Measurements from ENCODE around the gene ERG. TPM values are rescaled to one million over a fixed set of nuclear protein-coding genes. Genes with fewer than 3 reads are reported as not detected.

Gene ERG
- total RNA-seq, 4 donors from 2014 or later = 10.7 to 63.7 (median 41.0) TPM

DNA sequence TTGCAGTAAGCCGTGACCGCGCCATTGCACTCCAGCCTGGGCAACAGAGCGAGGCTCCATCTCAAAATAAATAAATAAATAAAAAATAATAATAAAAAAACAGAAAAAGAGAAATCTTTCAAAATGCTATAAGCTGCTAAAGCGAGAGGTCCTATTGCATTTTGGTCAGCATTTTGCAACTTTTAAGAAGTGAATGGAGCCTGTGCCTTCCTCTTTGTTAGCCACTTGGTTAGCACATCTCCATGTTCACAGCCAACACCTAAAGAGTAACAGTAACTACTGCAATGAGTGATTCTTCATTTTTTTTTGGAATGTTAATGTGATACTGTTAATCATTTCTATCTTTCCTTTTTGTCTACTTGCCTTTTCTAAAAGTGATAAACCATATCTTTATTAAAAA lies 80.6 kb downstream of the ERG start:
- no peak for ATAC-seq (ENCODE audit: low FRiP score)
- TF ChIP-seq, protein P1, sequence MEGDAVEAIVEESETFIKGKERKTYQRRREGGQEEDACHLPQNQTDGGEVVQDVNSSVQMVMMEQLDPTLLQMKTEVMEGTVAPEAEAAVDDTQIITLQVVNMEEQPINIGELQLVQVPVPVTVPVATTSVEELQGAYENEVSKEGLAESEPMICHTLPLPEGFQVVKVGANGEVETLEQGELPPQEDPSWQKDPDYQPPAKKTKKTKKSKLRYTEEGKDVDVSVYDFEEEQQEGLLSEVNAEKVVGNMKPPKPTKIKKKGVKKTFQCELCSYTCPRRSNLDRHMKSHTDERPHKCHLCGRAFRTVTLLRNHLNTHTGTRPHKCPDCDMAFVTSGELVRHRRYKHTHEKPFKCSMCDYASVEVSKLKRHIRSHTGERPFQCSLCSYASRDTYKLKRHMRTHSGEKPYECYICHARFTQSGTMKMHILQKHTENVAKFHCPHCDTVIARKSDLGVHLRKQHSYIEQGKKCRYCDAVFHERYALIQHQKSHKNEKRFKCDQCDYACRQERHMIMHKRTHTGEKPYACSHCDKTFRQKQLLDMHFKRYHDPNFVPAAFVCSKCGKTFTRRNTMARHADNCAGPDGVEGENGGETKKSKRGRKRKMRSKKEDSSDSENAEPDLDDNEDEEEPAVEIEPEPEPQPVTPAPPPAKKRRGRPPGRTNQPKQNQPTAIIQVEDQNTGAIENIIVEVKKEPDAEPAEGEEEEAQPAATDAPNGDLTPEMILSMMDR (IDR thresholded peaks at IDR 0.05) = no peak
- DNase-seq (ENCODE audit: low spot score) = no peak

DNA sequence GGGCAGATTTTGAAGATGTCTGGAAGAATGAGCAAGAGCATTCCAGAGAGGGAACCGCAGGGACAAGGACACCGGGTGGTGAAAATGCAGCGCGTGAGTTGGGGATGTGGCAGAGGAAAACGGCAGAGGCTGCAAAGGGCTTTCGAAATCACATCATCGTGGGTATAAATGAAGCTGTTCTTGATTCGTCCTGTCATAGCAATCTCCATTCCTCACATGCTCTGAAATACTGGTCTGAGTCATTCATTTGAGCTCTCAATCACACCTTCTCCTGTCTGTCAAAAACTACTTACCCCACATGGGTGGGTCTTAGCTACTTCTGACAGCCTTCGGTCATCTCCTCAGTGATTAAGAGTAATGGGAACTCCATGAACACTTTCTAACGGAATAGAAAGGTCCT lies 81.5 kb downstream of the ERG start:
- TF ChIP-seq, protein P1 (IDR thresholded peaks at IDR 0.05) = no peak
- DNase-seq (ENCODE audit: low spot score) (no peak), ATAC-seq (ENCODE audit: low FRiP score) (no peak)

DNA sequence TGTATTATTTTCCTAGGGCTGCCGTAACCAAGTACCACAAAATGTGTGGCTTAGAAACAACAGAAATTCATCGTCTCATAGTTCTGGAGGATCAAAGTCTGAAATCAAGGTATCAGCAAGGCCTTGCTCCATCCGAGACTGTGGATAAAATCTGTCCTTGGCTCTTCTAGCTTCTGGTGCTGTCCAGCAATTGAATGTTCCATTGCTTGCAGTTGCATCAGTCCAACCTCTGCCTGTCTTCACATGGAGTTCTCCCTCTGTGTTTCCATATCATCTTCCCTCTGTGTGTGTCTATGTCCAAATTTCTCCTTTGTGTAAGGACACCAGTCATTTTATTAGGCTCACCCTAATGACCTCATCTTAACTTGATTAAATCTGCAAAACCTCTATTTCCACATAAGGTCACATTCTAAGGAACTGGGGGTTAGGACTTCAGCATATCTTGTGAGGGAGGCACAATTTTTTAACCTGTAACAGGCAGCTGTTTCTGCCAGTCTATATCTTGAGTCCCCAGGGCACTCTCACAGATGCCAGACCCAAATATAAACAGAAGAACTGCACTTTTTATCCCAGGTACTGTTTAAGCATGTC lies 84.2 kb downstream of the ERG start:
- DNase-seq (ENCODE audit: low spot score) (no peak), ATAC-seq (ENCODE audit: low FRiP score) (no peak)
- TF ChIP-seq, protein P1 (IDR thresholded peaks at IDR 0.05) = no peak

DNA sequence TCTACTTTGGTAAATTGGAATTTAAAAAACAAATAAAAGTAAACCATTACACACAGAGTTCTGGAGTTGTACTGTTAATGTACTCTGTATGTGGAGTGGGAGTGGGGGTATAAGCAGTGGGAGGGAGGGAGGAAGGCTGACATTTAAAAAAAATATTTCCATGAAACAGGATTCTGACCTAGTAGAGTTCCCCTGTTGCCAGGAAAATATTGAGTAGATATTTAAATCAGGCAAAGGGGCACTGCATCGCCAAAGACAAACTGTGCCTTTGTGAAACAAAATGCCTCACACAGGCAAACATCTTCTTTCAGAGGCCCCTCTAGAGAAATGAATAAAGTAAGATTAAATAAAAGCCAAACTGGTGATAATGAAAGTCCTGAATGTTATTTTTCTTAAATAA lies 87.8 kb downstream of the ERG start:
- TF ChIP-seq, protein P1 (IDR thresholded peaks at IDR 0.05) = no peak
- no peak for DNase-seq (ENCODE audit: low spot score)
- peak; percentile 13 for ATAC-seq (ENCODE audit: low FRiP score)

DNA sequence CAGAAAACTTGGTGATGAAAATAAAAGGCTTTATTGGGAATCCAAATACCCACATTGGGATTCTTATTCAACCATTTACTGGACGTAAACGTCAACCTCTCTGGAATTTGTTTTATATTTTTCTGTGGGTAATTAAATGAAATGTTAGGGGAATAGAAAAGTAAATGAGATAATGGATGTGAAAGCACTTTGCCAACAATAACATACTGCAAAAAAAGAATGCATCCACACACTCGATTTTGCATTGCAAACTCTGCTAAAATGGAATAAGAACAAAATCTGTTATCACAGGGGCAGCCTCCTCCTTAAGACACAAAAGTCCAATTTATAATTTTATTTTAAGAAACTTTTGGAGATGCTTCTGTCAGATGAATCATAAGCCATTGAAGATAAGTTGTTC lies 88.4 kb downstream of the ERG start:
- no peak for DNase-seq (ENCODE audit: low spot score)
- TF ChIP-seq, protein P1 (IDR thresholded peaks at IDR 0.05) = no peak
- no peak for ATAC-seq (ENCODE audit: low FRiP score)

DNA sequence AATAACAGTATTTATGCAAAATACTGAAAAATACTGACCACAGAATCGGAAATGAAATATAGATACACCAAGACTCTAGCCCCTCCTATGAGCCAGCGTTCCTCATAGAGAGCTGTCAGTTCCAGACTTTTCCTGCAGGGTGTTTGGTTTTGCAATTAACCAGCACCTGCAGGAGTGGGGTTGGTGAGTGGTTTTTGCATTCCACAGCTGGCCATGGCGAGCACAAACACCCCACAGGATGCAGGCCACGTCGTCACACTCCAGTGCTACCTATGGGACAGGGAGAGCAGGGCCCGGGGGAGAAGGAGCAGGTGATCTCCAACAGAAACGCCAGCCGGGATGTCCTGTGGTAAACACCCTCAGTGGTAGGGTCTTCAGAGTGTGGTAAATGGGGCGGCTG lies 94.1 kb downstream of the ERG start:
- no peak for DNase-seq (ENCODE audit: low spot score)
- TF ChIP-seq, protein P1 (IDR thresholded peaks at IDR 0.05) = no peak
- no peak for ATAC-seq (ENCODE audit: low FRiP score)

DNA sequence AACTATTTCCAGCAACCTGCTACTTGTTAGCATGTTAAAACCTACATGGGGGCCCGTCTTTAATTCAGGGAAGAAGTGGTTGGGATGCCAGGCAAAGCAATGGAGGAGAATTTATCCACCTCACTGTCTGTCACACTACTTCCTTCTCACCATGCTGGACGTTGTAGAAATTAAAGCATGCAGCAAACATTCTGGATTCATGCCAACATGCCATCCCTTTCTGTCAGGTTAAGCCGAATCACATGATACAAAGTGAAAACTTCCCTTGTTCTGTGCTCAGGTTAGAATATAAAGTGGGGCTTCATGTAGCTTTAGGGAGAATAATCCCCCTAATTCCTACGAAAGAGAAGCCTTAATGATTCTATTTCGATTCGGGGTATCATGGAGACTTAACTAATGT lies 95.5 kb downstream of the ERG start:
- TF ChIP-seq, protein P1 (IDR thresholded peaks at IDR 0.05) = no peak
- no peak for ATAC-seq (ENCODE audit: low FRiP score)
- no peak for DNase-seq (ENCODE audit: low spot score)
